D341Med (cell line): Measurements from ENCODE around the gene TMEM175.

Source experiments
- DNase-seq: peaks from one replicate; pipeline ENCODE4 v3.0.0; 2012; ENCODE audit warnings: low spot score

TMEM175 gene

GRCh38 chr4:931960-932712 lies at the start of gene TMEM175, which contains the start of gene GAK:
Gene TMEM175 (plus strand): TSS chr4:932460. CDS start chr4:947740, 15,280 bp downstream.
Gene GAK (minus strand): TSS chr4:932316. CDS start chr4:932187, 129 bp downstream.
- peak; percentile 100 for DNase-seq

- no peak for DNase-seq
Measured at GRCh38 chr4:882646-883045, 49.6 kb upstream of the TMEM175 start.

GRCh38 chr4:883377-884095 lies 48.7 kb upstream of the TMEM175 start:
- no peak for DNase-seq

GRCh38 chr4:884259-884658 lies 48.0 kb upstream of the TMEM175 start:
- no peak for DNase-seq

- DNase-seq, result no peak
Measured at GRCh38 chr4:884896-885295, 47.4 kb upstream of the TMEM175 start.

GRCh38 chr4:885353-885752 lies 46.9 kb upstream of the TMEM175 start:
- DNase-seq, result no peak

- DNase-seq, result no peak
Measured at GRCh38 chr4:886244-886643, 46.0 kb upstream of the TMEM175 start.

- no peak for DNase-seq
Measured at GRCh38 chr4:887034-887763, 45.1 kb upstream of the TMEM175 start.

- no peak for DNase-seq
Measured at GRCh38 chr4:888029-888428, 44.2 kb upstream of the TMEM175 start.

GRCh38 chr4:889516-889915 lies 42.7 kb upstream of the TMEM175 start:
- no peak for DNase-seq

GRCh38 chr4:890036-890695 lies 42.1 kb upstream of the TMEM175 start:
- no peak for DNase-seq

- DNase-seq, result peak; percentile 81
Measured at GRCh38 chr4:891747-892146, 40.5 kb upstream of the TMEM175 start.

GRCh38 chr4:892780-893179 lies 39.5 kb upstream of the TMEM175 start:
- DNase-seq, result no peak

- DNase-seq, result no peak
Measured at GRCh38 chr4:893276-893994, 38.8 kb upstream of the TMEM175 start.

- no peak for DNase-seq
Measured at GRCh38 chr4:893995-894705, 38.1 kb upstream of the TMEM175 start.

- no peak for DNase-seq
Measured at GRCh38 chr4:895596-895995, 36.7 kb upstream of the TMEM175 start.

- no peak for DNase-seq
Measured at GRCh38 chr4:896216-896615, 36.0 kb upstream of the TMEM175 start.

- no peak for DNase-seq
Measured at GRCh38 chr4:896630-897029, 35.6 kb upstream of the TMEM175 start.

- DNase-seq, result no peak
Measured at GRCh38 chr4:898123-898522, 34.1 kb upstream of the TMEM175 start.

GRCh38 chr4:898869-899555 lies 33.2 kb upstream of the TMEM175 start:
- DNase-seq, result no peak
